HEK293 (cell line): Measurements from ENCODE around the gene PALD1.

Source experiments
- CTCF ChIA-PET: fragments of 350-600 bp; formaldehyde crosslinking; extraction: SDS; loops from one replicate; lab custom pipeline; 2021; ENCODE audit warnings: antibody characterized with exemption; lab: Yijun Ruan, JAX
- POLR2A ChIA-PET: fragments of 300-600 bp; formaldehyde crosslinking; extraction: SDS; loops from one replicate; lab custom pipeline; 2020; ENCODE audit warnings: antibody characterized with exemption, inconsistent platforms; lab: Yijun Ruan, JAX
- H3K27ac ChIP-seq: fragments of 200-500 bp; sonication (Bioruptor generic); 2 replicates; pipeline ENCODE4 v1.5.1; 2014; ENCODE audit warnings: low read depth, low read length, control low read depth, inconsistent platforms; ENCODE audit errors: extremely low read depth
- H3K36me3 ChIP-seq, 2 experiments: fragments of 200-500 bp in 1 of 2; sonication (Bioruptor generic) in 1 of 2; 1 replicate in 1 of 2; 2 replicates in 1 of 2; pipeline ENCODE4 v1.5.1; 2014 to 2017; ENCODE audit warnings: inconsistent platforms in 2 of 2, low read length in 2 of 2; ENCODE audit not compliant: control insufficient read depth in 2 of 2, insufficient read depth in 1 of 2
- H3K4me1 ChIP-seq: fragments of 200-500 bp; sonication (Bioruptor generic); 2 replicates; pipeline ENCODE4 v1.5.1; 2014; ENCODE audit warnings: mild to moderate bottlenecking, low read length, inconsistent platforms; ENCODE audit not compliant: control insufficient read depth, insufficient read depth
- H3K4me3 ChIP-seq: 2 replicates; pipeline ENCODE4 v1.5.1; 2011; ENCODE audit warnings: low read depth, mild to moderate bottlenecking, control low read depth, low read length, moderate library complexity
- H3K9me3 ChIP-seq: fragments of 200-500 bp; sonication (Bioruptor generic); 2 replicates; pipeline ENCODE4 v1.5.1; 2014; ENCODE audit warnings: low read depth, low read length, inconsistent platforms; ENCODE audit not compliant: control insufficient read depth, insufficient read depth
- SCRT2 ChIP-seq: fragments of 450-650 bp; formaldehyde crosslinking; IDR thresholded peaks from 2 replicates; pipeline ENCODE4 v1.5.1; 2016; ENCODE audit warnings: missing biosample characterization, missing genetic modification characterization
- SP2 ChIP-seq: fragments of 450-650 bp; formaldehyde crosslinking; IDR thresholded peaks from 2 replicates; pipeline ENCODE4 v1.5.1; 2016; ENCODE audit warnings: missing biosample characterization, missing genetic modification characterization
- WT1 ChIP-seq: fragments of 450-650 bp; formaldehyde crosslinking; IDR thresholded peaks from 2 replicates; pipeline ENCODE4 v1.5.1; 2016; ENCODE audit warnings: missing biosample characterization, missing genetic modification characterization
- ZFP3 ChIP-seq: fragments of 450-650 bp; formaldehyde crosslinking; IDR thresholded peaks from 2 replicates; pipeline ENCODE4 v1.5.1; 2016; ENCODE audit warnings: low read depth, missing biosample characterization, missing genetic modification characterization
- ZNF2 ChIP-seq: fragments of 450-650 bp; formaldehyde crosslinking; IDR thresholded peaks from 2 replicates; pipeline ENCODE4 v1.5.1; 2016; ENCODE audit warnings: missing biosample characterization, missing genetic modification characterization
- ZNF600 ChIP-seq: fragments of 450-650 bp; formaldehyde crosslinking; IDR thresholded peaks from 2 replicates; pipeline ENCODE4 v1.5.1; 2016; ENCODE audit warnings: missing biosample characterization, missing genetic modification characterization
- ZNF776 ChIP-seq: fragments of 450-650 bp; formaldehyde crosslinking; IDR thresholded peaks from 2 replicates; pipeline ENCODE4 v1.5.0; 2017; ENCODE audit warnings: missing biosample characterization, missing genetic modification characterization, borderline replicate concordance
- ZNF785 ChIP-seq: fragments of 450-650 bp; formaldehyde crosslinking; IDR thresholded peaks from 2 replicates; pipeline ENCODE4 v1.5.1; 2016; ENCODE audit warnings: missing biosample characterization, missing genetic modification characterization
- TF ChIP-seq, protein P1 (sequence below): fragments of 450-650 bp; formaldehyde crosslinking; IDR thresholded peaks from 2 replicates; pipeline ENCODE4 v1.5.1; 2016; ENCODE audit warnings: missing biosample characterization, missing genetic modification characterization, borderline replicate concordance
- TF ChIP-seq, protein P2 (sequence below): fragments of 450-650 bp; IDR thresholded peaks from 2 replicates; pipeline ENCODE4 v1.5.1; 2018; ENCODE audit warnings: missing biosample characterization, mild to moderate bottlenecking, missing genetic modification characterization
- TF ChIP-seq, protein P3 (sequence below): fragments of 450-650 bp; formaldehyde crosslinking; conservative IDR thresholded peaks from 2 replicates; pipeline ENCODE4 v1.5.1; 2016; ENCODE audit warnings: low read depth, missing biosample characterization, missing genetic modification characterization
- TF ChIP-seq, protein P4 (sequence below): fragments of 450-650 bp; formaldehyde crosslinking; IDR thresholded peaks from 2 replicates; pipeline ENCODE4 v1.5.1; 2016; ENCODE audit warnings: missing biosample characterization, missing genetic modification characterization
- TF ChIP-seq, protein P5 (sequence below): fragments of 450-650 bp; formaldehyde crosslinking; IDR thresholded peaks from 2 replicates; pipeline ENCODE4 v1.5.1; 2017; ENCODE audit warnings: missing biosample characterization, mild to moderate bottlenecking, missing genetic modification characterization, moderate library complexity

The PALD1 gene

DNA sequence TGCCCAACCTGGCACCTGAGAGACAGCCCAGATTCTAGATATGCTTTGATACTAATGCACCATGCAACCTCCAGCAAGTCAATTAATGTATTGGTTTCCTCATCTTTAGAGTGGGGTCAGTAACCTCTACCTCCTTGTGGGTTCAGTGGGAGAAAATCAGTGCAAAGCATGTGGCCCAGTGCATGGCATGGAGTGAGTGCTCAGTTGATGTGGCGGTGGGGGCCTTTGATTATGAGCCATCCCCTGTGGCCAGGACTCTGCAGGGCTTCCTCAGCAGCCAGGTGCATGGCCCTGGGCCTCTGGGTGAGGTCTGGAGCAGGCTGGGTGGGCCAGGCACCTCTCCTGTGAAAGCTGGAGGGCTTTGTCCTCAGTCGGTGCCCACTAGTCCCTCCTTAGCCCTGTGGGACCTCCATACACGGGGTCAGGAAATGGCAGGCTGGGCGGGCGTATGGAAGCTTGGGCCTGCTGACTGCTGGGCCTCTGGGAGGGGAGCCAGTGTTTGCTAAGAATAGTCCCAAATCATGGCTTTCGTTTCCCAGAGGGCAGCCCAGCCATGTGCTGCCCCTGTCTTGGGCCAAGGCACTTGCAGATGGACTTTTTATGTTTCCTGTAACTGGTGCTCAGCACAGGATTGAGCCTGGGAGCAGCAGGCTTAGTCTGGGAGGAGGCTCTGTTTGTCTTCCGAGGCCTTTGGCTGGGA is 3.4 kb downstream of the PALD1 start (continued):
- TF ChIP-seq, protein P1, sequence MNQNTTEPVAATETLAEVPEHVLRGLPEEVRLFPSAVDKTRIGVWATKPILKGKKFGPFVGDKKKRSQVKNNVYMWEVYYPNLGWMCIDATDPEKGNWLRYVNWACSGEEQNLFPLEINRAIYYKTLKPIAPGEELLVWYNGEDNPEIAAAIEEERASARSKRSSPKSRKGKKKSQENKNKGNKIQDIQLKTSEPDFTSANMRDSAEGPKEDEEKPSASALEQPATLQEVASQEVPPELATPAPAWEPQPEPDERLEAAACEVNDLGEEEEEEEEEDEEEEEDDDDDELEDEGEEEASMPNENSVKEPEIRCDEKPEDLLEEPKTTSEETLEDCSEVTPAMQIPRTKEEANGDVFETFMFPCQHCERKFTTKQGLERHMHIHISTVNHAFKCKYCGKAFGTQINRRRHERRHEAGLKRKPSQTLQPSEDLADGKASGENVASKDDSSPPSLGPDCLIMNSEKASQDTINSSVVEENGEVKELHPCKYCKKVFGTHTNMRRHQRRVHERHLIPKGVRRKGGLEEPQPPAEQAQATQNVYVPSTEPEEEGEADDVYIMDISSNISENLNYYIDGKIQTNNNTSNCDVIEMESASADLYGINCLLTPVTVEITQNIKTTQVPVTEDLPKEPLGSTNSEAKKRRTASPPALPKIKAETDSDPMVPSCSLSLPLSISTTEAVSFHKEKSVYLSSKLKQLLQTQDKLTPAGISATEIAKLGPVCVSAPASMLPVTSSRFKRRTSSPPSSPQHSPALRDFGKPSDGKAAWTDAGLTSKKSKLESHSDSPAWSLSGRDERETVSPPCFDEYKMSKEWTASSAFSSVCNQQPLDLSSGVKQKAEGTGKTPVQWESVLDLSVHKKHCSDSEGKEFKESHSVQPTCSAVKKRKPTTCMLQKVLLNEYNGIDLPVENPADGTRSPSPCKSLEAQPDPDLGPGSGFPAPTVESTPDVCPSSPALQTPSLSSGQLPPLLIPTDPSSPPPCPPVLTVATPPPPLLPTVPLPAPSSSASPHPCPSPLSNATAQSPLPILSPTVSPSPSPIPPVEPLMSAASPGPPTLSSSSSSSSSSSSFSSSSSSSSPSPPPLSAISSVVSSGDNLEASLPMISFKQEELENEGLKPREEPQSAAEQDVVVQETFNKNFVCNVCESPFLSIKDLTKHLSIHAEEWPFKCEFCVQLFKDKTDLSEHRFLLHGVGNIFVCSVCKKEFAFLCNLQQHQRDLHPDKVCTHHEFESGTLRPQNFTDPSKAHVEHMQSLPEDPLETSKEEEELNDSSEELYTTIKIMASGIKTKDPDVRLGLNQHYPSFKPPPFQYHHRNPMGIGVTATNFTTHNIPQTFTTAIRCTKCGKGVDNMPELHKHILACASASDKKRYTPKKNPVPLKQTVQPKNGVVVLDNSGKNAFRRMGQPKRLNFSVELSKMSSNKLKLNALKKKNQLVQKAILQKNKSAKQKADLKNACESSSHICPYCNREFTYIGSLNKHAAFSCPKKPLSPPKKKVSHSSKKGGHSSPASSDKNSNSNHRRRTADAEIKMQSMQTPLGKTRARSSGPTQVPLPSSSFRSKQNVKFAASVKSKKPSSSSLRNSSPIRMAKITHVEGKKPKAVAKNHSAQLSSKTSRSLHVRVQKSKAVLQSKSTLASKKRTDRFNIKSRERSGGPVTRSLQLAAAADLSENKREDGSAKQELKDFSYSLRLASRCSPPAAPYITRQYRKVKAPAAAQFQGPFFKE (tag by site-specific recombination) = no peak
- no peak for TF ChIP-seq ZNF2 (tag by site-specific recombination)
- no peak for TF ChIP-seq ZNF776 (tag by site-specific recombination)
- TF ChIP-seq WT1 (tag by site-specific recombination) = no peak
- TF ChIP-seq, protein P2, sequence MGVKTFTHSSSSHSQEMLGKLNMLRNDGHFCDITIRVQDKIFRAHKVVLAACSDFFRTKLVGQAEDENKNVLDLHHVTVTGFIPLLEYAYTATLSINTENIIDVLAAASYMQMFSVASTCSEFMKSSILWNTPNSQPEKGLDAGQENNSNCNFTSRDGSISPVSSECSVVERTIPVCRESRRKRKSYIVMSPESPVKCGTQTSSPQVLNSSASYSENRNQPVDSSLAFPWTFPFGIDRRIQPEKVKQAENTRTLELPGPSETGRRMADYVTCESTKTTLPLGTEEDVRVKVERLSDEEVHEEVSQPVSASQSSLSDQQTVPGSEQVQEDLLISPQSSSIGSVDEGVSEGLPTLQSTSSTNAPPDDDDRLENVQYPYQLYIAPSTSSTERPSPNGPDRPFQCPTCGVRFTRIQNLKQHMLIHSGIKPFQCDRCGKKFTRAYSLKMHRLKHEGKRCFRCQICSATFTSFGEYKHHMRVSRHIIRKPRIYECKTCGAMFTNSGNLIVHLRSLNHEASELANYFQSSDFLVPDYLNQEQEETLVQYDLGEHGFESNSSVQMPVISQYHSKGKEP (tag by site-specific recombination) = no peak
- TF ChIP-seq, protein P3, sequence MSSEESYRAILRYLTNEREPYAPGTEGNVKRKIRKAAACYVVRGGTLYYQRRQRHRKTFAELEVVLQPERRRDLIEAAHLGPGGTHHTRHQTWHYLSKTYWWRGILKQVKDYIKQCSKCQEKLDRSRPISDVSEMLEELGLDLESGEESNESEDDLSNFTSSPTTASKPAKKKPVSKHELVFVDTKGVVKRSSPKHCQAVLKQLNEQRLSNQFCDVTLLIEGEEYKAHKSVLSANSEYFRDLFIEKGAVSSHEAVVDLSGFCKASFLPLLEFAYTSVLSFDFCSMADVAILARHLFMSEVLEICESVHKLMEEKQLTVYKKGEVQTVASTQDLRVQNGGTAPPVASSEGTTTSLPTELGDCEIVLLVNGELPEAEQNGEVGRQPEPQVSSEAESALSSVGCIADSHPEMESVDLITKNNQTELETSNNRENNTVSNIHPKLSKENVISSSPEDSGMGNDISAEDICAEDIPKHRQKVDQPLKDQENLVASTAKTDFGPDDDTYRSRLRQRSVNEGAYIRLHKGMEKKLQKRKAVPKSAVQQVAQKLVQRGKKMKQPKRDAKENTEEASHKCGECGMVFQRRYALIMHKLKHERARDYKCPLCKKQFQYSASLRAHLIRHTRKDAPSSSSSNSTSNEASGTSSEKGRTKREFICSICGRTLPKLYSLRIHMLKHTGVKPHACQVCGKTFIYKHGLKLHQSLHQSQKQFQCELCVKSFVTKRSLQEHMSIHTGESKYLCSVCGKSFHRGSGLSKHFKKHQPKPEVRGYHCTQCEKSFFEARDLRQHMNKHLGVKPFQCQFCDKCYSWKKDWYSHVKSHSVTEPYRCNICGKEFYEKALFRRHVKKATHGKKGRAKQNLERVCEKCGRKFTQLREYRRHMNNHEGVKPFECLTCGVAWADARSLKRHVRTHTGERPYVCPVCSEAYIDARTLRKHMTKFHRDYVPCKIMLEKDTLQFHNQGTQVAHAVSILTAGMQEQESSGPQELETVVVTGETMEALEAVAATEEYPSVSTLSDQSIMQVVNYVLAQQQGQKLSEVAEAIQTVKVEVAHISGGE = no peak

DNA sequence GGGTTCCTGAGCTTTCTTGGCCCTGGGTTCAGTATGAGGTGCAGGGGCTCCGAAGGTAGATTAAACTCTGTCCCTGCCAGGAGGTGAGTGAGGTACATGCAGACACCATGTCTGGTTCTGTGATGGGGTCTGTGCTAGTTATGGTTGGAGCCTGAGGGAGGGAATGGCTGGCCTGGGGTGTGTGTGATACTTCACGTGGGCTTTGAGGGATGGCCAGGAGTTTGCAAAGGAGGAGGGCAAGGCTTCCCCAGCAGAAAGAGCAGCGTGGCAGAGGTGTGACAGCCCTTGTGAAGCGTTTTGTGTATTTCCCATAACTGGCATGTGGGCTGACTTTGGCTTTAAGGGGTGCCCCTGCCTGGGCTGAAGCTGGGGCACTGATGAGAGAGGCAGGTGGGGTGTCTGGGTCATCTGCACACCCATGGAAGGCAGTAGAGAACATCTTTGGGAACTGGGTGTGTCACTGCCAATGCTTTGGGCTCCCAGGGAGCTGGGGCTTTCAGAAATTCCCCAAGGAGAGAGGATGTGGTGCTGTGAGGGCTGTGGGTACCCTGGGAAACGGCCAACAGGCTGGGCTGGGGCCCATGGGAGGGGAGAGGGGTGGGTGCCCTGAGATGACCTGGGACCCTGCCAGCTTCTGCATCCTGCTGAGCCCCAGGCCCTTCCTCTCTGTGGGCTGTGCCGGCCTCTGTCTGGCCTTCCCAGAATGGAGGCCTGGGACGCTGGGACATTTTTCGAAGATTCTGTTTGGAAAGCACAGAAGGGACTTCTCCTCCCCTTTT is 4.6 kb downstream of the PALD1 start:
- Histone ChIP-seq H3K4me1 (peaks cover 6% of the 10 kb centered on the region), H3K4me3 (no peak overlapping the region), H3K36me3 (peaks cover 0 to 31% of the 10 kb centered on the region in 2 experiments; a peak in 2 of 3 replicates), H3K27ac (no peak overlapping the region), H3K9me3 (no peaks in the 10 kb centered on the region)
- ChIA-PET POLR2A (no interaction called here), CTCF (interaction anchor here (0.6 kb wide), 1 partner anchor 11 kb away, joined by 3 read pairs; no protein-coding TSS in a partner anchor)
- TF ChIP-seq ZNF600 (tag by site-specific recombination) (peak; percentile 40; the same call in 1 of the 2 replicates), SCRT2 (tag by site-specific recombination) (no peak), ZNF785 (no peak), SP2 (tag by site-specific recombination) (peak; percentile 2; the same call in 1 of the 2 replicates), ZFP3 (tag by site-specific recombination) (peak; percentile 89)
- TF ChIP-seq, protein P4, sequence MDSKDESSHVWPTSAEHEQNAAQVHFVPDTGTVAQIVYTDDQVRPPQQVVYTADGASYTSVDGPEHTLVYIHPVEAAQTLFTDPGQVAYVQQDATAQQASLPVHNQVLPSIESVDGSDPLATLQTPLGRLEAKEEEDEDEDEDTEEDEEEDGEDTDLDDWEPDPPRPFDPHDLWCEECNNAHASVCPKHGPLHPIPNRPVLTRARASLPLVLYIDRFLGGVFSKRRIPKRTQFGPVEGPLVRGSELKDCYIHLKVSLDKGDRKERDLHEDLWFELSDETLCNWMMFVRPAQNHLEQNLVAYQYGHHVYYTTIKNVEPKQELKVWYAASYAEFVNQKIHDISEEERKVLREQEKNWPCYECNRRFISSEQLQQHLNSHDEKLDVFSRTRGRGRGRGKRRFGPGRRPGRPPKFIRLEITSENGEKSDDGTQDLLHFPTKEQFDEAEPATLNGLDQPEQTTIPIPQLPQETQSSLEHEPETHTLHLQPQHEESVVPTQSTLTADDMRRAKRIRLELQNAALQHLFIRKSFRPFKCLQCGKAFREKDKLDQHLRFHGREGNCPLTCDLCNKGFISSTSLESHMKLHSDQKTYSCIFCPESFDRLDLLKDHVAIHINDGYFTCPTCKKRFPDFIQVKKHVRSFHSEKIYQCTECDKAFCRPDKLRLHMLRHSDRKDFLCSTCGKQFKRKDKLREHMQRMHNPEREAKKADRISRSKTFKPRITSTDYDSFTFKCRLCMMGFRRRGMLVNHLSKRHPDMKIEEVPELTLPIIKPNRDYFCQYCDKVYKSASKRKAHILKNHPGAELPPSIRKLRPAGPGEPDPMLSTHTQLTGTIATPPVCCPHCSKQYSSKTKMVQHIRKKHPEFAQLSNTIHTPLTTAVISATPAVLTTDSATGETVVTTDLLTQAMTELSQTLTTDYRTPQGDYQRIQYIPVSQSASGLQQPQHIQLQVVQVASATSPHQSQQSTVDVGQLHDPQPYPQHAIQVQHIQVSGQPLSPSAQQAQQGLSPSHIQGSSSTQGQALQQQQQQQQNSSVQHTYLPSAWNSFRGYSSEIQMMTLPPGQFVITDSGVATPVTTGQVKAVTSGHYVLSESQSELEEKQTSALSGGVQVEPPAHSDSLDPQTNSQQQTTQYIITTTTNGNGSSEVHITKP (tag by site-specific recombination) = peak; percentile 35; the same call in 1 of the 2 replicates
- TF ChIP-seq, protein P5, sequence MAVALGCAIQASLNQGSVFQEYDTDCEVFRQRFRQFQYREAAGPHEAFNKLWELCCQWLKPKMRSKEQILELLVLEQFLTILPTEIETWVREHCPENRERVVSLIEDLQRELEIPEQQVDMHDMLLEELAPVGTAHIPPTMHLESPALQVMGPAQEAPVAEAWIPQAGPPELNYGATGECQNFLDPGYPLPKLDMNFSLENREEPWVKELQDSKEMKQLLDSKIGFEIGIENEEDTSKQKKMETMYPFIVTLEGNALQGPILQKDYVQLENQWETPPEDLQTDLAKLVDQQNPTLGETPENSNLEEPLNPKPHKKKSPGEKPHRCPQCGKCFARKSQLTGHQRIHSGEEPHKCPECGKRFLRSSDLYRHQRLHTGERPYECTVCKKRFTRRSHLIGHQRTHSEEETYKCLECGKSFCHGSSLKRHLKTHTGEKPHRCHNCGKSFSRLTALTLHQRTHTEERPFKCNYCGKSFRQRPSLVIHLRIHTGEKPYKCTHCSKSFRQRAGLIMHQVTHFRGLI (tag by site-specific recombination) = peak; percentile 69
